Testis (tissue), 3 donors: ENCODE data around the gene MAP3K12. TPM values are rescaled to one million over a fixed set of nuclear protein-coding genes. Genes with fewer than 3 reads are reported as not detected.

Experiments used
- DNase-seq: peaks from one replicate; pipeline ENCODE4 v3.0.0-alpha.2; 2019
- H3K27ac ChIP-seq, 2 donors: fragments of 200-600 bp; sonication (generic); one replicate each; pipeline ENCODE4 v1.5.1; 2019
- H3K27me3 ChIP-seq: fragments of 200-600 bp; sonication (generic); one replicate; pipeline ENCODE4 v1.5.1; 2019
- H3K36me3 ChIP-seq: fragments of 200-600 bp; sonication (generic); one replicate; pipeline ENCODE4 v1.5.1; 2017; ENCODE audit warnings: low read depth; ENCODE audit errors: missing control alignments
- H3K4me1 ChIP-seq: fragments of 200-600 bp; sonication (generic); one replicate; pipeline ENCODE4 v1.5.1; 2019
- H3K4me3 ChIP-seq, 2 donors: fragments of 200-600 bp; sonication (generic); one replicate each; pipeline ENCODE4 v1.5.1; 2017 to 2019
- H3K9me3 ChIP-seq: fragments of 200-600 bp; sonication (generic); one replicate; pipeline ENCODE4 v1.5.1; 2017
- CTCF ChIP-seq, 3 experiments: fragments of 450-650 bp in 2 of 3; fragments of 200-600 bp in 1 of 3; sonication (generic) in 1 of 3; IDR thresholded peaks; one replicate each; pipeline ENCODE4 v1.5.1; 2016 to 2019; ENCODE audit warnings: antibody characterized with exemption in 3 of 3, mild to moderate bottlenecking in 2 of 3, moderate library complexity in 1 of 3
- POLR2A ChIP-seq: fragments of 450-650 bp; IDR thresholded peaks from one replicate; pipeline ENCODE4 v1.6.1; 2017; ENCODE audit warnings: antibody characterized with exemption, mild to moderate bottlenecking, moderate library complexity
- WGBS, 2 donors: methylation state at CpG; one replicate each; pipeline ENCODE4 v1.1.5; 2018; 5-methylcytosine and 5-hydroxymethylcytosine counted together
- intact Hi-C: fragments of 100-400 bp; cut with DNase I; formaldehyde crosslinking; loops from one replicate; pipeline ENCODE4 v1.15.1; 2023; ENCODE audit warnings: low total_unique reads
- polyA plus RNA-seq: library from polyadenylated mRNA; stranded (reverse); fragments of 350-450 nt; fragmentation: Illumina TruSeq; extraction: RNeasy Lipid Tissue Mini Kit (QIAGEN cat#74804); gene quantifications from one replicate; pipeline ENCODE4 v1.2.3, GENCODE V29; 2014; ENCODE audit warnings: low read depth, low replicate concordance; ENCODE audit not compliant: insufficient read depth
- total RNA-seq, 2 donors: library from RNA; depleted of rRNA; stranded (reverse); fragments of >200 nt; gene quantifications; one replicate each; pipeline ENCODE4 v1.2.3, GENCODE V29; 2016

MAP3K12 gene
- total and polyA plus RNA-seq, 3 donors from 2014 or later, result 28.5 to 56.7 (median 52.2) TPM

- no peaks in the 10 kb centered on the region for H3K36me3 ChIP-seq
Observed at GRCh38 chr12:53480491-53481442, 18.5 kb downstream of the MAP3K12 start.

GRCh38 chr12:53479331-53479730, 19.9 kb downstream of the MAP3K12 start:
- Histone ChIP-seq H3K4me1 (peaks cover 38% of the 10 kb centered on the region), H3K27ac (peak overlapping the region in 1 of 2 donors; percentile 11), H3K27me3 (no peaks in the 10 kb centered on the region), H3K9me3 (no peaks in the 10 kb centered on the region), H3K4me3 (no peak overlapping the region), H3K36me3 (no peaks in the 10 kb centered on the region)
- DNase-seq, result no peak
- 61 to 75% methylated on average over 5 of the region's 5 CpGs for WGBS, 2 donors
- intact Hi-C loops, result no loop called here
- TF ChIP-seq POLR2A (no peak), CTCF (IDR thresholded peaks at IDR 0.05) (no peak)

More at GRCh38 chr12:53480491-53481442, 18.5 kb downstream of the MAP3K12 start:
- H3K4me3 ChIP-seq, result no peak overlapping the region
- no peak for TF ChIP-seq CTCF (IDR thresholded peaks at IDR 0.05)
- no peak for TF ChIP-seq POLR2A
- 62 to 66% methylated on average over 12 of the region's 12 CpGs for WGBS, 2 donors
- no peaks in the 10 kb centered on the region for H3K27me3 ChIP-seq
- no peaks in the 10 kb centered on the region for H3K9me3 ChIP-seq
- H3K27ac ChIP-seq, result peak overlapping the region; percentile 14 to 50
- no peak for DNase-seq
- H3K4me1 ChIP-seq, result peaks cover 24% of the 10 kb centered on the region
- intact Hi-C loops, result no loop called here

- no peak for DNase-seq
- H3K4me3 ChIP-seq, result no peak overlapping the region
- whole genome bisulfite sequencing, 2 donors, result 40 to 62% methylated on average over 1 of the region's 1 CpG
- peaks cover 40% of the 10 kb centered on the region for H3K4me1 ChIP-seq
- intact Hi-C loops, result no loop called here
- TF ChIP-seq CTCF (IDR thresholded peaks at IDR 0.05), result no peak
- TF ChIP-seq POLR2A, result no peak
- no peaks in the 10 kb centered on the region for H3K36me3 ChIP-seq
- H3K27ac ChIP-seq, result peak overlapping the region in 1 of 2 donors; percentile 11
- no peaks in the 10 kb centered on the region for H3K9me3 ChIP-seq
- H3K27me3 ChIP-seq, result no peaks in the 10 kb centered on the region
Observed at GRCh38 chr12:53478865-53479264, 20.4 kb downstream of the MAP3K12 start.

- Histone ChIP-seq H3K27me3 (no peaks in the 10 kb centered on the region), H3K9me3 (no peaks in the 10 kb centered on the region), H3K27ac (peak overlapping the region in 1 of 2 donors; percentile 35), H3K4me3 (no peak overlapping the region), H3K36me3 (no peaks in the 10 kb centered on the region), H3K4me1 (peaks cover 59% of the 10 kb centered on the region)
- TF ChIP-seq CTCF (IDR thresholded peaks at IDR 0.05), result peak in 1 of 3 experiments; percentile 6
- TF ChIP-seq POLR2A, result no peak
- intact Hi-C loops, result no loop called here
- no peak for DNase-seq
- 55 to 60% methylated on average over 2 of the region's 2 CpGs for WGBS, 2 donors
Observed at GRCh38 chr12:53476769-53477209, 22.5 kb downstream of the MAP3K12 start.
